ENCODE results near the gene RMI1. TPM values are rescaled to one million over a fixed set of nuclear protein-coding genes. Genes with fewer than 3 reads are reported as not detected.
A peak's percentile ranks its signal among the peaks of the same experiment; 100 is the strongest.

Gene RMI1
- total RNA-seq, 1 donor from 2014 or later = 6.3 TPM

DNA sequence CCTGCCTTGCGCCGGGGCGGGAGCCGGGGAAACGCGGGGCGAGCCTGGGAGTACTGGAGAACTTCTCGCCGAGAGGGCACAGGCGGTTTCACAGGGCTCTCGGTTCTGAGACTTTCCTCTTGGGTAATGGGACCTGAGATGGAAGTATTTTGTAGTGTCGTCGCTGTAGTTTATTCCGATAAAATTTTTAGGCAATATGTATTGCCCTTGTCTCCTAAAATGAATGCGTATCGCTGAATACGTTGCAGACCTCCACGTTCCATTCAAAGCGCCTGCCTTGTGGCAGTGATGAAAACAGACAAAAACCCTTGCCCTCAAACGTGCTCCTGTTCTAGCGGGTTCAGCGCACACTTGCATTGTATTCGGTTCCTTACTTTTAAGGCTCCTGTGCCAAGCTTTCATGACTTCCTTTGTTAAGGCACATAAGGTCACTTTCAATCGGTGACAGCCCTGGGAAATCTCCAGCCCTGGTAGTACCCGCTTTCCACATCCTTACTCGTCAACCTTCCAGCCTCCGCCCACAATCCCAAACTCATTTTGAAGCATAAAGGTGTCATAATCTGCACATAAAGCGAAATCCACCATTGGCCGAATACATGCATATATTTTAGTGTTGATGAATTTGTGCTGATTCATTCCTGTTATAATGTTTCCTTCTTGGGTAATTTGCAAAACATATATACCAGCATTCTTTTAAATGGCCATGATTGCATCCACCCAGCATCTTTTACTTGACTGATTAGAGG, 694 bp downstream of the RMI1 start:
- Histone ChIP-seq H3K27ac (ENCODE audit: low read depth, low read length) (peak overlapping the region; percentile 100), H3K4me2 (ENCODE audit: low read length) (peak overlapping the region; percentile 91), H3K4me3 (ENCODE audit: insufficient read depth, low read depth, low read length) (peak overlapping the region; percentile 100), H3K27me3 (ENCODE audit: insufficient read depth, low read length) (no peaks in the 10 kb centered on the region), H2AFZ (ENCODE audit: low read depth, low read length) (peak overlapping the region; percentile 89), H3K36me3 (ENCODE audit: insufficient read depth, low read length) (peaks cover 15% of the 10 kb centered on the region), H4K20me1 (ENCODE audit: insufficient read depth, low read length) (peaks cover 31% of the 10 kb centered on the region), H3K9me3 (ENCODE audit: insufficient read depth, low read depth, low read length) (no peaks in the 10 kb centered on the region), H3K4me1 (ENCODE audit: insufficient read depth, low read length) (no peaks in the 10 kb centered on the region), H3K9ac (ENCODE audit: low read length) (peak overlapping the region; percentile 100), H3K79me2 (ENCODE audit: insufficient read depth, low read length) (peaks cover 95% of the 10 kb centered on the region)
- peak overlapping the region; percentile 100 for H3K4me3 Mint-ChIP-seq (ENCODE audit: unreplicated experiment)
- no peak for TF ChIP-seq EZH2 (IDR thresholded peaks at IDR 0.05; ENCODE audit: insufficient read depth, low read length)
- TF ChIP-seq, protein P1, sequence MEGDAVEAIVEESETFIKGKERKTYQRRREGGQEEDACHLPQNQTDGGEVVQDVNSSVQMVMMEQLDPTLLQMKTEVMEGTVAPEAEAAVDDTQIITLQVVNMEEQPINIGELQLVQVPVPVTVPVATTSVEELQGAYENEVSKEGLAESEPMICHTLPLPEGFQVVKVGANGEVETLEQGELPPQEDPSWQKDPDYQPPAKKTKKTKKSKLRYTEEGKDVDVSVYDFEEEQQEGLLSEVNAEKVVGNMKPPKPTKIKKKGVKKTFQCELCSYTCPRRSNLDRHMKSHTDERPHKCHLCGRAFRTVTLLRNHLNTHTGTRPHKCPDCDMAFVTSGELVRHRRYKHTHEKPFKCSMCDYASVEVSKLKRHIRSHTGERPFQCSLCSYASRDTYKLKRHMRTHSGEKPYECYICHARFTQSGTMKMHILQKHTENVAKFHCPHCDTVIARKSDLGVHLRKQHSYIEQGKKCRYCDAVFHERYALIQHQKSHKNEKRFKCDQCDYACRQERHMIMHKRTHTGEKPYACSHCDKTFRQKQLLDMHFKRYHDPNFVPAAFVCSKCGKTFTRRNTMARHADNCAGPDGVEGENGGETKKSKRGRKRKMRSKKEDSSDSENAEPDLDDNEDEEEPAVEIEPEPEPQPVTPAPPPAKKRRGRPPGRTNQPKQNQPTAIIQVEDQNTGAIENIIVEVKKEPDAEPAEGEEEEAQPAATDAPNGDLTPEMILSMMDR (IDR thresholded peaks at IDR 0.05; ENCODE audit: insufficient read depth, low read depth, low read length) = no peak
- H3K27ac Mint-ChIP-seq (ENCODE audit: unreplicated experiment) = peak overlapping the region; percentile 50
- H3K27me3 Mint-ChIP-seq (ENCODE audit: low read depth, unreplicated experiment) = no peaks in the 10 kb centered on the region
- peaks cover 6% of the 10 kb centered on the region for H3K36me3 Mint-ChIP-seq (ENCODE audit: low read depth, unreplicated experiment)
- FAIRE-seq (no peak), DNase-seq (ENCODE audit: low read depth) (peak; percentile 32)
- peaks cover 2% of the 10 kb centered on the region for H3K4me1 Mint-ChIP-seq (ENCODE audit: low read depth, unreplicated experiment)
- H3K9me3 Mint-ChIP-seq (ENCODE audit: unreplicated experiment) = no peaks in the 10 kb centered on the region

DNA sequence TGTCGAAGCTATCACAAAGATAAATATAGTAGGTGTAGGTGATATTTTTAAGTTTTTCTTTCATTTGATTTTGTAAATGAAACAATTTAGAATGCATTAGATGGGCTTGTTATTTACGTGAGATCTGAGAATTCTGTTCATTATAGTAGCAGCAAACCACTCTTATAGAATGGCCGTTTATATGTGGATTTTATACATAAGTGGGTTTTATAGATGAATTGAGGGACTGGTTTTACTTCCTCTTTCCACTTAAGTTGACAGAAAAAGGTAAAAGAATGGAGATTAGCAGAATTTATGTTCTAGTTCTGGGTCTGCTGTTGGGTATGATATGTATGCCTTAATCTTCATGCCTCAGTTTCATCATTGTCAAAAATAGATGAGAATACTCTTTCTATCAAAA, 5.6 kb downstream of the RMI1 start:
- Mint-ChIP-seq H3K9me3 (ENCODE audit: unreplicated experiment) (no peaks in the 10 kb centered on the region), H3K27ac (ENCODE audit: unreplicated experiment) (no peak overlapping the region), H3K4me3 (ENCODE audit: unreplicated experiment) (no peak overlapping the region), H3K36me3 (ENCODE audit: low read depth, unreplicated experiment) (no peaks in the 10 kb centered on the region), H3K4me1 (ENCODE audit: low read depth, unreplicated experiment) (peaks cover 2% of the 10 kb centered on the region), H3K27me3 (ENCODE audit: low read depth, unreplicated experiment) (no peaks in the 10 kb centered on the region)
- H3K27me3 ChIP-seq (ENCODE audit: insufficient read depth, low read length) = no peaks in the 10 kb centered on the region
- H3K27ac ChIP-seq (ENCODE audit: low read depth, low read length) = no peak overlapping the region
- H2AFZ ChIP-seq (ENCODE audit: low read depth, low read length) = no peak overlapping the region
- no peak for FAIRE-seq
- H3K9ac ChIP-seq (ENCODE audit: low read length) = no peak overlapping the region
- H3K4me1 ChIP-seq (ENCODE audit: insufficient read depth, low read length) = no peaks in the 10 kb centered on the region
- H3K9me3 ChIP-seq (ENCODE audit: insufficient read depth, low read depth, low read length) = no peaks in the 10 kb centered on the region
- no peaks in the 10 kb centered on the region for H3K36me3 ChIP-seq (ENCODE audit: insufficient read depth, low read length)
- no peak overlapping the region for H3K4me3 ChIP-seq (ENCODE audit: insufficient read depth, low read depth, low read length)
- TF ChIP-seq, protein P1 (IDR thresholded peaks at IDR 0.05; ENCODE audit: insufficient read depth, low read depth, low read length) = no peak
- TF ChIP-seq EZH2 (IDR thresholded peaks at IDR 0.05; ENCODE audit: insufficient read depth, low read length) = no peak
- no peak for DNase-seq (ENCODE audit: low read depth)
- peaks cover 73% of the 10 kb centered on the region for H3K79me2 ChIP-seq (ENCODE audit: insufficient read depth, low read length)
- no peak overlapping the region for H3K4me2 ChIP-seq (ENCODE audit: low read length)
- H4K20me1 ChIP-seq (ENCODE audit: insufficient read depth, low read length) = no peaks in the 10 kb centered on the region

DNA sequence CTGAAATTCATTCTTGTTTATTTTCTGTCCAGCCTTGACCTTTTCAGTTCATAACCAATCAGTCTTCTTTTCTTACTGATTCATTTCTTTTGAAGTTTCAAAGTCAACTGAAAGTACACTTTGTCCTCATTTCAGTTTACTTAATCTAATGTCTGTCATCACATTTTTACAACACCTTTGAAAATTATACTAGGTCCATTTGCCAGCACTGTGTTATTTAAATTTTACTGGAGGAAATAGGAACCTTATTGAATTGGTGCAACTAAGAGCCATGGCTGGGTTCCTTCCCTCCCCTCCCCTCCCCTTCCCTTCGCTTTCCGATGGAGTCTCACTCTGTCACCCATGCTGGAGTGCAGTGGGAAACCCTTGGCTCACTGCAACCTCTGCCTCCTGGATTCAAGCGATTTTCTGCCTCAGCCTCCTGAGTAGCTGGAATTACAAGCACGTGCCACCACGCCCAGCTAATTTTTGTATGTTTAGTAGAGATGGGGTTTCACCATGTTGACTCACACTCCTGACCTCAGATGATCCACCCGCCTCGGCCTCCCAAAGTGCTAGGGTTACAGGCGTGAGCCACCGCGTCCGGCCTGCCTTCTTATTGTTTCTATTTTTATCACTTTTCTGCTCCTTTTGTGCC, 6.3 kb downstream of the RMI1 start:
- H3K4me1 Mint-ChIP-seq (ENCODE audit: low read depth, unreplicated experiment) = peaks cover 2% of the 10 kb centered on the region
- peak; percentile 30 for DNase-seq (ENCODE audit: low read depth)
- no peak overlapping the region for H3K4me3 ChIP-seq (ENCODE audit: insufficient read depth, low read depth, low read length)
- H3K27me3 ChIP-seq (ENCODE audit: insufficient read depth, low read length) = no peaks in the 10 kb centered on the region
- no peaks in the 10 kb centered on the region for H3K36me3 Mint-ChIP-seq (ENCODE audit: low read depth, unreplicated experiment)
- peaks cover 66% of the 10 kb centered on the region for H3K79me2 ChIP-seq (ENCODE audit: insufficient read depth, low read length)
- H3K27ac Mint-ChIP-seq (ENCODE audit: unreplicated experiment) = peak overlapping the region; percentile 5
- no peaks in the 10 kb centered on the region for H3K27me3 Mint-ChIP-seq (ENCODE audit: low read depth, unreplicated experiment)
- no peak overlapping the region for H3K9ac ChIP-seq (ENCODE audit: low read length)
- TF ChIP-seq EZH2 (IDR thresholded peaks at IDR 0.05; ENCODE audit: insufficient read depth, low read length) = no peak
- TF ChIP-seq, protein P1 (IDR thresholded peaks at IDR 0.05; ENCODE audit: insufficient read depth, low read depth, low read length) = no peak
- no peaks in the 10 kb centered on the region for H3K4me1 ChIP-seq (ENCODE audit: insufficient read depth, low read length)
- no peak overlapping the region for H2AFZ ChIP-seq (ENCODE audit: low read depth, low read length)
- H3K4me2 ChIP-seq (ENCODE audit: low read length) = peak overlapping the region; percentile 36
- no peaks in the 10 kb centered on the region for H3K9me3 Mint-ChIP-seq (ENCODE audit: unreplicated experiment)
- no peaks in the 10 kb centered on the region for H3K36me3 ChIP-seq (ENCODE audit: insufficient read depth, low read length)
- no peak for FAIRE-seq
- no peaks in the 10 kb centered on the region for H3K9me3 ChIP-seq (ENCODE audit: insufficient read depth, low read depth, low read length)
- no peak overlapping the region for H3K4me3 Mint-ChIP-seq (ENCODE audit: unreplicated experiment)
- no peak overlapping the region for H3K27ac ChIP-seq (ENCODE audit: low read depth, low read length)
- no peaks in the 10 kb centered on the region for H4K20me1 ChIP-seq (ENCODE audit: insufficient read depth, low read length)

Measured in astrocyte (in vitro differentiated cells and primary cell).